ENCODE measurements around the gene SMC1B. TPM values are rescaled to one million over a fixed set of nuclear protein-coding genes. Genes with fewer than 3 reads are reported as not detected.
A peak's percentile ranks its signal among the peaks of the same experiment; 100 is the strongest.
"Not testable (repeated sequence)": the region's sequence is repeated elsewhere in the genome, so short reads cannot be mapped to it uniquely, and the experiment has no call there.

The SMC1B gene
- total RNA-seq, 1 experiment from 2014 or later, result 0.10 TPM

DNA sequence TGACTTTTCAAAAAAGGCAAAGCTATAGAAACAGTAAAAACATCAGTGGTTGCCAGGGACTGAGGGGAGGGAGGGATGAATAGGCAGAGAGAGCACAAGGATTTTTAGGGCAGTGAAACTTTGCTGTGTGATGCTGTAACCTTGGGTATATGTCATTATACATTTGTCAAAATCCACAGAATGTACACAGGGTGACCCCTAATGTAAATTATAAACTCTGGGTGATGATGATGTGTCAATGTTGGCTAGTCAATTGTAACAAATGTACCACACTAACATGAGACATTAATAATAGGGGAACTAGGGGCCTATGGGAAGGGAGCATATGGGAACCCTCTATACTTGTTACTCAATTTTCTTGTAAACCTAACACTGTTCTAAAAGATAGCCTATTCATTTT lies 24.9 kb upstream of the SMC1B start:
- DNase-seq (ENCODE audit: low read depth, low spot score) (no peak), ATAC-seq (no peak)
- TF ChIP-seq, protein P1, sequence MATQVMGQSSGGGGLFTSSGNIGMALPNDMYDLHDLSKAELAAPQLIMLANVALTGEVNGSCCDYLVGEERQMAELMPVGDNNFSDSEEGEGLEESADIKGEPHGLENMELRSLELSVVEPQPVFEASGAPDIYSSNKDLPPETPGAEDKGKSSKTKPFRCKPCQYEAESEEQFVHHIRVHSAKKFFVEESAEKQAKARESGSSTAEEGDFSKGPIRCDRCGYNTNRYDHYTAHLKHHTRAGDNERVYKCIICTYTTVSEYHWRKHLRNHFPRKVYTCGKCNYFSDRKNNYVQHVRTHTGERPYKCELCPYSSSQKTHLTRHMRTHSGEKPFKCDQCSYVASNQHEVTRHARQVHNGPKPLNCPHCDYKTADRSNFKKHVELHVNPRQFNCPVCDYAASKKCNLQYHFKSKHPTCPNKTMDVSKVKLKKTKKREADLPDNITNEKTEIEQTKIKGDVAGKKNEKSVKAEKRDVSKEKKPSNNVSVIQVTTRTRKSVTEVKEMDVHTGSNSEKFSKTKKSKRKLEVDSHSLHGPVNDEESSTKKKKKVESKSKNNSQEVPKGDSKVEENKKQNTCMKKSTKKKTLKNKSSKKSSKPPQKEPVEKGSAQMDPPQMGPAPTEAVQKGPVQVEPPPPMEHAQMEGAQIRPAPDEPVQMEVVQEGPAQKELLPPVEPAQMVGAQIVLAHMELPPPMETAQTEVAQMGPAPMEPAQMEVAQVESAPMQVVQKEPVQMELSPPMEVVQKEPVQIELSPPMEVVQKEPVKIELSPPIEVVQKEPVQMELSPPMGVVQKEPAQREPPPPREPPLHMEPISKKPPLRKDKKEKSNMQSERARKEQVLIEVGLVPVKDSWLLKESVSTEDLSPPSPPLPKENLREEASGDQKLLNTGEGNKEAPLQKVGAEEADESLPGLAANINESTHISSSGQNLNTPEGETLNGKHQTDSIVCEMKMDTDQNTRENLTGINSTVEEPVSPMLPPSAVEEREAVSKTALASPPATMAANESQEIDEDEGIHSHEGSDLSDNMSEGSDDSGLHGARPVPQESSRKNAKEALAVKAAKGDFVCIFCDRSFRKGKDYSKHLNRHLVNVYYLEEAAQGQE (IDR thresholded peaks at IDR 0.05; ENCODE audit: insufficient read depth in 1 of 2, low read depth in 2 of 2, low read length in 1 of 2), result no peak
- TF ChIP-seq, protein P2, sequence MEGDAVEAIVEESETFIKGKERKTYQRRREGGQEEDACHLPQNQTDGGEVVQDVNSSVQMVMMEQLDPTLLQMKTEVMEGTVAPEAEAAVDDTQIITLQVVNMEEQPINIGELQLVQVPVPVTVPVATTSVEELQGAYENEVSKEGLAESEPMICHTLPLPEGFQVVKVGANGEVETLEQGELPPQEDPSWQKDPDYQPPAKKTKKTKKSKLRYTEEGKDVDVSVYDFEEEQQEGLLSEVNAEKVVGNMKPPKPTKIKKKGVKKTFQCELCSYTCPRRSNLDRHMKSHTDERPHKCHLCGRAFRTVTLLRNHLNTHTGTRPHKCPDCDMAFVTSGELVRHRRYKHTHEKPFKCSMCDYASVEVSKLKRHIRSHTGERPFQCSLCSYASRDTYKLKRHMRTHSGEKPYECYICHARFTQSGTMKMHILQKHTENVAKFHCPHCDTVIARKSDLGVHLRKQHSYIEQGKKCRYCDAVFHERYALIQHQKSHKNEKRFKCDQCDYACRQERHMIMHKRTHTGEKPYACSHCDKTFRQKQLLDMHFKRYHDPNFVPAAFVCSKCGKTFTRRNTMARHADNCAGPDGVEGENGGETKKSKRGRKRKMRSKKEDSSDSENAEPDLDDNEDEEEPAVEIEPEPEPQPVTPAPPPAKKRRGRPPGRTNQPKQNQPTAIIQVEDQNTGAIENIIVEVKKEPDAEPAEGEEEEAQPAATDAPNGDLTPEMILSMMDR (IDR thresholded peaks at IDR 0.05), result no peak
- TF ChIP-seq TCF7L2 (IDR thresholded peaks at IDR 0.05; ENCODE audit: low read depth, low read length) (no peak), SIN3A (IDR thresholded peaks at IDR 0.05; ENCODE audit: borderline replicate concordance, insufficient read depth, low read depth, low read length) (no peak), POLR2AphosphoS5 (IDR thresholded peaks at IDR 0.05; ENCODE audit: low read depth, low read length) (no peak)
- H3K36me3 ChIP-seq (ENCODE audit: control insufficient read depth, insufficient read depth, low read length), result no peaks in the 10 kb centered on the region
- H3K9me3 ChIP-seq (ENCODE audit: control insufficient read depth, insufficient read depth, low read depth, low read length), result no peaks in the 10 kb centered on the region
- no TSS peak for BruUV-seq (replicated peaks)
- no peak overlapping the region for H3K4me3 ChIP-seq (ENCODE audit: low read depth in 2 of 2, low read length in 2 of 2)
- POLR2A ChIA-PET, result interaction anchor here (0.6 kb wide), 1 partner anchor 107 kb away, joined by 4 read pairs; no protein-coding TSS in a partner anchor
- H3K4me1 ChIP-seq (ENCODE audit: control insufficient read depth, insufficient read depth, low read length), result no peaks in the 10 kb centered on the region; the same call in 1 of the 2 replicates
- H3K27ac ChIP-seq (ENCODE audit: low read length), result no peak overlapping the region
- H3K27me3 ChIP-seq (ENCODE audit: control insufficient read depth, insufficient read depth, low read length), result no peaks in the 10 kb centered on the region
- CTCF ChIA-PET, result no interaction called here
- in situ Hi-C loops (cut with HindIII; ENCODE audit: low pct_unique_long_range_greater_than_20kb, low sequenced_read_pairs) (no loop called here), intact Hi-C loops (cut with micrococcal nuclease; ENCODE audit: unreplicated experiment) (no loop called here)

DNA sequence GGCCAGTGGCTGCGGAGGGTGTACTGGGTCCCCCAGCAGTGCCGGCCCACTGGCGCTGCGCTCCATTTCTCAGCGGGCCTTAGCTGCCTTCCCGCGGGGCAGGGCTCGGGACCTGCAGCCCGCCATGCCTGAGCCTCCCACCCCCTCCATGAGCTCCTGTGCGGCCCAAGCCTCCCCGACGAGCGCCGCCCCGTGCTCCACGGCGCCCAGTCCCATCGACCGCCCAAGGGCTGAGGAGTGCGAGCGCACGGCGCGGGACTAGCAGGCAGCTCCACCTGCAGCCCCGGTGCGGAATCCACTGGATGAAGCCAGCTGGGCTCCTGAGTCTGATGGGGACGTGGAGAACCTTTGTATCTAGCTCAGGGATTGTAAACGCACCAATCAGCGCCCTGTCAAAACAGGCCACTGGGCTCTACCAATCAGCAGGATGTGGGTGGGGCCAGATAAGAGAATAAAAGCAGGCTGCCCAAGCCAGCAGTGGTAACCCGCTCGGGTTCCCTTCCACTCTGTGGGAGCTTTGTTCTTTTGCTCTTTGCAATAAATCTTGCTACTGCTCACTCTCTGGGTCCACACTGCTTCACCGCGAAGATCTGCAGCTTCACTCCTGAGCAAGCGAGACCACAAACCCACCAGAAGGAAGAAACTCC lies 23.6 kb upstream of the SMC1B start:
- H3K27ac ChIP-seq (ENCODE audit: low read length); H3K27me3 ChIP-seq (ENCODE audit: control insufficient read depth, insufficient read depth, low read length); H3K4me3 ChIP-seq (ENCODE audit: low read depth in 2 of 2, low read length in 2 of 2); DNase-seq (ENCODE audit: low read depth, low spot score); BruUV-seq (replicated peaks); H3K36me3 ChIP-seq (ENCODE audit: control insufficient read depth, insufficient read depth, low read length); H3K9me3 ChIP-seq (ENCODE audit: control insufficient read depth, insufficient read depth, low read depth, low read length); intact Hi-C loops (cut with micrococcal nuclease; ENCODE audit: unreplicated experiment); H3K4me1 ChIP-seq (ENCODE audit: control insufficient read depth, insufficient read depth, low read length); ATAC-seq; POLR2A ChIA-PET; in situ Hi-C loops (cut with HindIII; ENCODE audit: low pct_unique_long_range_greater_than_20kb, low sequenced_read_pairs): not testable (repeated sequence)
- CTCF ChIA-PET, result interaction anchor here (0.6 kb wide), 1 partner anchor 170 kb away, joined by 3 read pairs; no protein-coding TSS in a partner anchor

DNA sequence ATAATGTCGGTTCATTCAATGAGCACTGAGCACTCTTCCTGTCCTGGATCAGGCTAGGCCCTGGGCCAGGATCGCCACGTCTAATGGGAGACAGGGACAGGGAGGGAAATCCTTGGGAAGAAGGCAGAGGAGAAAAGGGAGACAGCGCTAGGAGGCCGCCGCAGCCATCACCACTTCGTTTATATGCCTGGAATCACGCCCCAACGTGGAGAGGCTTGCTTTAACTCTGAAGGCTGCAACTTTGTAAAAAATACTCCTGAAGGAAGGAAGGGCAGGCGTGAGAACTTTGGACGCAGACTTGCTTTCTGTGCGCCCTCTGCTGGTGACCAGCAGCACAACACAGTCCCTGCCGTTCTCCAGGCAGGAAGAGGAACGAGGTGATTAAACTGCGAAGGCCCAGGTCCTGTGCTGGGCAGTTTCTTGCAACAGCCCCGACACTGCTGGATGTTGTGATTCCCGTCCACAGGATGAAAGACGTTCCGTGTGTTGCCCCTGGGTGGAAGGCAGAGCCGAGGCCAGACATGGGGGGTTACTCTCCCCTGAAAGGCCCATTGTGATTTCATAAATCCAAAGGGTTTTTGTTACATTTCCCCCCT lies 22.2 kb upstream of the SMC1B start:
- Histone ChIP-seq H3K36me3 (ENCODE audit: control insufficient read depth, insufficient read depth, low read length) (no peaks in the 10 kb centered on the region), H3K4me1 (ENCODE audit: control insufficient read depth, insufficient read depth, low read length) (no peaks in the 10 kb centered on the region), H3K9me3 (ENCODE audit: control insufficient read depth, insufficient read depth, low read depth, low read length) (no peaks in the 10 kb centered on the region), H3K4me3 (ENCODE audit: low read depth in 2 of 2, low read length in 2 of 2) (no peak overlapping the region), H3K27me3 (ENCODE audit: control insufficient read depth, insufficient read depth, low read length) (no peaks in the 10 kb centered on the region), H3K27ac (ENCODE audit: low read length) (no peak overlapping the region)
- TF ChIP-seq POLR2AphosphoS5 (IDR thresholded peaks at IDR 0.05; ENCODE audit: low read depth, low read length) (no peak), TCF7L2 (IDR thresholded peaks at IDR 0.05; ENCODE audit: low read depth, low read length) (no peak), SIN3A (IDR thresholded peaks at IDR 0.05; ENCODE audit: borderline replicate concordance, insufficient read depth, low read depth, low read length) (no peak)
- TF ChIP-seq, protein P2 (IDR thresholded peaks at IDR 0.05), result peak; percentile 89
- TF ChIP-seq, protein P1 (IDR thresholded peaks at IDR 0.05; ENCODE audit: insufficient read depth in 1 of 2, low read depth in 2 of 2, low read length in 1 of 2), result no peak
- no TSS peak for BruUV-seq (replicated peaks)
- ChIA-PET POLR2A (no interaction called here), CTCF (no interaction called here)
- intact Hi-C loops (cut with micrococcal nuclease; ENCODE audit: unreplicated experiment), result loop anchor here (1.0 kb wide), 1 partner anchor 166 kb away; no protein-coding TSS in a partner anchor
- ATAC-seq (peak; percentile 96), DNase-seq (ENCODE audit: low read depth, low spot score) (peak; percentile 67)
- in situ Hi-C loops (cut with HindIII; ENCODE audit: low pct_unique_long_range_greater_than_20kb, low sequenced_read_pairs), result no loop called here
